ENCODE results near the gene ITGB7. TPM values are rescaled to one million over a fixed set of nuclear protein-coding genes. Genes with fewer than 3 reads are reported as not detected.
"Not testable (repeated sequence)": the region's sequence is repeated elsewhere in the genome, so short reads cannot be mapped to it uniquely, and the experiment has no call there.

ITGB7 gene
- total and polyA plus RNA-seq, 7 donors, result 0.95 to 19.9 (median 2.9) TPM

DNA sequence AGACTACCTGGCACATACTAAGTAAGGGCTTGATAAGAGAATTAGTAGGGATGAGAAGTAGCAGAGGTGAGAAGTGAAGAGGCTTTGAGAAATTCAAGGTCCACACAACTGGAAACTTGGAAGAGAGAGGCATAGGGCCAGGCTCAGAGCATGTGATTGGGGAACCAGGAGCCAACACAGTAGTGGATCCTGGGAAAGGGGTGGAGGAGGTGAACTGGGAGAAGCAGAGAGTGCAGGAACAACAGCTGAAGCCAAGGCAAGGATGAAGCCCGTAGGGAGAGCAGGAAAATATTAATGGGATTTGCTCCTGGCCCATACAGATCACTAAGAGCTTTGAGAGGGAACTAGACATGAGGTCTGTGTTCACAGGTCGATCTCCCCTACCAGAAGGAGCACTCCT, 1.4 kb upstream of the ITGB7 start:
- TF ChIP-seq, protein P1, sequence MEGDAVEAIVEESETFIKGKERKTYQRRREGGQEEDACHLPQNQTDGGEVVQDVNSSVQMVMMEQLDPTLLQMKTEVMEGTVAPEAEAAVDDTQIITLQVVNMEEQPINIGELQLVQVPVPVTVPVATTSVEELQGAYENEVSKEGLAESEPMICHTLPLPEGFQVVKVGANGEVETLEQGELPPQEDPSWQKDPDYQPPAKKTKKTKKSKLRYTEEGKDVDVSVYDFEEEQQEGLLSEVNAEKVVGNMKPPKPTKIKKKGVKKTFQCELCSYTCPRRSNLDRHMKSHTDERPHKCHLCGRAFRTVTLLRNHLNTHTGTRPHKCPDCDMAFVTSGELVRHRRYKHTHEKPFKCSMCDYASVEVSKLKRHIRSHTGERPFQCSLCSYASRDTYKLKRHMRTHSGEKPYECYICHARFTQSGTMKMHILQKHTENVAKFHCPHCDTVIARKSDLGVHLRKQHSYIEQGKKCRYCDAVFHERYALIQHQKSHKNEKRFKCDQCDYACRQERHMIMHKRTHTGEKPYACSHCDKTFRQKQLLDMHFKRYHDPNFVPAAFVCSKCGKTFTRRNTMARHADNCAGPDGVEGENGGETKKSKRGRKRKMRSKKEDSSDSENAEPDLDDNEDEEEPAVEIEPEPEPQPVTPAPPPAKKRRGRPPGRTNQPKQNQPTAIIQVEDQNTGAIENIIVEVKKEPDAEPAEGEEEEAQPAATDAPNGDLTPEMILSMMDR (IDR thresholded peaks at IDR 0.05), result no peak
- TF ChIP-seq POLR2A (IDR thresholded peaks at IDR 0.05), result no peak
- TF ChIP-seq EP300 (IDR thresholded peaks at IDR 0.05), result no peak
- no peak for TF ChIP-seq POLR2AphosphoS5 (IDR thresholded peaks at IDR 0.05)
- DNase-seq, result peak; percentile 79
- Histone ChIP-seq H3K9me3 (no peaks in the 10 kb centered on the region), H3K4me3 (no peak overlapping the region), H3K4me1 (peaks cover 0 to 19% (median 11%) of the 10 kb centered on the region in 4 donors), H3K27me3 (no peaks in the 10 kb centered on the region), H3K36me3 (peaks cover 25 to 38% (median 29%) of the 10 kb centered on the region in 4 donors), H3K27ac (peak overlapping the region in 3 of 4 donors; percentile 29 to 44 (median 39))
- WGBS, 2 donors, result 63 to 80% methylated on average over 2 of the region's 2 CpGs
- intact Hi-C loops (cut with DNase I), result no loop called here

DNA sequence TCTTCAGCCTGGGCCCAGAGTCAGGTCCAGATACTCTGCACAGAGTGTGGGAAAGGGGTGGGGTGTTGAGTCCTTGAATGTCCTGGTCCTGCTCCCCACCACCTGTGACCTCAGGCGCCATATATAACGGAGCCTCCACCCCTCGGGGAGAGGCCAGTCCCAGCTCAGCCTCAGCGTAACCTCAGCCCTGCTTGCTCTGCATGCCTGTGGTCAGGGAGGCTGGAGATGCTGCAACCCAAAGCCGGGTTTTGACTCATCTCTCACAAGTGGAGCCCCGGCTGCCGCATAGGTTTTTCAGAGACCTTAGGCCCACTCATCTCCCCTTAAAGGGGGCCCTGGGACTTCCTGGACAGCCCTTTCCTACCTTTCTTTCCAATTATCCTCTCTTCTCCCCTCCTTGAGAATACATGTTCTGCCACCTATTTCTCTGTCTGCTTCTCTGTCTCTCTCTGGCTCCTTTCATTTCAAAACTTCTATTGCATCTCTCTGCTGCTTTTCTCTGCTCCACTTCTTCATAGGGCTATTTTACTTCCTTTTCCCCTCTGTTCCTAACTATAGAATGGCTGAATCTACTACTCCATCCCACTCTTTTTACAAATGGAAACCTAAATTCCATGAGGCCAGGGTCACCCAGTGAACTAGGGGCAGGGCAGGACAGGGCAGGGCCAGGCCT, 1.2 kb downstream of the ITGB7 start:
- Histone ChIP-seq H3K4me3 (no peak overlapping the region), H3K27me3 (no peaks in the 10 kb centered on the region), H3K27ac (no peak overlapping the region), H3K4me1 (peaks cover 0 to 17% (median 10%) of the 10 kb centered on the region in 4 donors), H3K36me3 (peaks cover 3 to 12% (median 6%) of the 10 kb centered on the region in 4 donors), H3K9me3 (no peaks in the 10 kb centered on the region)
- TF ChIP-seq POLR2AphosphoS5 (IDR thresholded peaks at IDR 0.05), result no peak
- no peak for TF ChIP-seq EP300 (IDR thresholded peaks at IDR 0.05)
- TF ChIP-seq, protein P1 (IDR thresholded peaks at IDR 0.05), result no peak
- no peak for TF ChIP-seq POLR2A (IDR thresholded peaks at IDR 0.05)
- DNase-seq, result no peak
- 48 to 78% methylated on average over 7 of the region's 7 CpGs for WGBS, 2 donors
- intact Hi-C loops (cut with DNase I), result no loop called here

DNA sequence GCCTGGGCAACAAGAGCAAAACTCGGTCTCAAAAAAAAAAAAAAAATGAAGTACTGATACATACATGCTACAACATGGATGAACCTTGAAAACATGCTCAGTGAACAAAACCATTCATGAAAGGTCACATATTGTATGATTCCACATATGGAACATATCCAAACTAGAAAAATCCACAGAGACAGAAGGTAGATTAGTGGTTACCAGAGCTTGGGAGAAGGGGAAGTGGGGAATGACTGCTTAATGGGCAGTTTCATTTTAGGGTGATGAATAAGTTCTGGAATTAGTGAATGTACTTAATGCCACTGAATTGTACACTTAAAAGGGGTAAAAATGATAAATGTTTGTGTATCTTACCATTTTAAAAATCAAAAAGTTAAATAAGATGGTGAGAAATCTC, 2.7 kb downstream of the ITGB7 start:
- Histone ChIP-seq H3K9me3 (no peaks in the 10 kb centered on the region), H3K36me3 (no peaks in the 10 kb centered on the region), H3K27me3 (no peaks in the 10 kb centered on the region), H3K4me1 (peaks cover 0 to 16% (median 10%) of the 10 kb centered on the region in 4 donors), H3K4me3 (no peak overlapping the region), H3K27ac (no peak overlapping the region)
- DNase-seq, result no peak
- intact Hi-C loops (cut with DNase I), result no loop called here
- 83 to 98% methylated on average over 1 of the region's 1 CpG for WGBS, 2 donors
- TF ChIP-seq POLR2A (IDR thresholded peaks at IDR 0.05), result no peak
- TF ChIP-seq, protein P1 (IDR thresholded peaks at IDR 0.05), result no peak
- TF ChIP-seq EP300 (IDR thresholded peaks at IDR 0.05), result no peak
- TF ChIP-seq POLR2AphosphoS5 (IDR thresholded peaks at IDR 0.05), result no peak

DNA sequence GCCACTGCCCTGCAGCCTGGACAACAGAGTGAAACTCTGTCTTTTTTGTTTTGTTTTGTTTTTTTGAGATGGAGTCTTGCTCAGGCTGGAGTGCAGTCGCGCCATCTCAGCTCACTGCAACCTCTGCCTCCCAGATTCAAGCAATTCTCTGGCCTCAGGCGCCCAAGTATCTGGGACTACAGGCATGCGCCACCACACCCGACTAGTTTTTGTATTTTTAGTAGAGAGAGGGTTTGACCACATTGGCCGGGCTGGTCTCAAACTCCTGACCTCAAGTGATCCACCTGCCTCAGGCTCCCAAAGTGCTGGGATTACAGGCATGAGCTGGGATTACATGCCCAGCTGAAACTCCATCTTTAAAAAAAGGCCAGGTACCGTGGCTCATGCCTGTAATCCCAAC, 4.7 kb downstream of the ITGB7 start:
- not testable (repeated sequence) for DNase-seq
- peaks cover 0 to 10% (median 8%) of the 10 kb centered on the region in 4 donors for H3K4me1 ChIP-seq
- WGBS, 2 donors, result 86 to 89% methylated on average over 7 of the region's 7 CpGs

DNA sequence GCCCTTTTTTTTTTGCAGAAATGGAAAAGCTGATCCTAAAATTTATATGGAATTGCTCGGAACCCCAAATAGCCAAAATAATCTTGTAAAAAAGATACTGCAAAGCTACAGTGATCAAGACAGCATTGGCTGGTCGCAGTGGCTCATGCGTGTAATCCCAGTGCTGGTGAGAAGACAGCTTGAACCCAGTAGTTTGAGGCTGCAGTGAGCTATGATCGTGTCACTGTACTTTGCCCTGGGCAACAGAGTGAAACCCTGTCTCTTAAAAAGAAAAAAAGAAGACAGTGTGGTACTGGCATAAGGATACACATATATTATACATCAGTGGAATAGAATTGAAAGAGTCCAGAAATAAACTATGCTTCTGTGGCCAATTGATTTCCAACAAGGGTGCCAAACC, 5.4 kb downstream of the ITGB7 start:
- Histone ChIP-seq H3K9me3 (no peaks in the 10 kb centered on the region), H3K4me3 (no peak overlapping the region), H3K27me3 (no peaks in the 10 kb centered on the region), H3K4me1 (peaks cover 0 to 12% (median 10%) of the 10 kb centered on the region in 4 donors), H3K27ac (no peak overlapping the region), H3K36me3 (no peaks in the 10 kb centered on the region)
- WGBS, 2 donors, result 74 to 79% methylated on average over 4 of the region's 4 CpGs
- intact Hi-C loops (cut with DNase I), result no loop called here
- TF ChIP-seq EP300 (IDR thresholded peaks at IDR 0.05), result no peak
- TF ChIP-seq POLR2A (IDR thresholded peaks at IDR 0.05), result no peak
- TF ChIP-seq POLR2AphosphoS5 (IDR thresholded peaks at IDR 0.05), result no peak
- TF ChIP-seq, protein P1 (IDR thresholded peaks at IDR 0.05), result no peak
- DNase-seq, result no peak

More for the DNA sequence above, 4.7 kb downstream of the ITGB7 start:
- H3K4me3 ChIP-seq; H3K27ac ChIP-seq; intact Hi-C loops (cut with DNase I); H3K9me3 ChIP-seq; H3K36me3 ChIP-seq; H3K27me3 ChIP-seq: not testable (repeated sequence)

Measured in sigmoid colon (tissue), 7 donors.